SIG-M5 treated with dmso at 0.1 percent for 504 hours (cell line): Measurements from ENCODE around the gene SYNJ1.

ENCODE experiments used
- DNase-seq: peaks from one replicate; lab custom pipeline; 2025; ENCODE audit not compliant: unreplicated experiment; lab: John Stamatoyannopoulos, UW

SYNJ1 gene

DNA sequence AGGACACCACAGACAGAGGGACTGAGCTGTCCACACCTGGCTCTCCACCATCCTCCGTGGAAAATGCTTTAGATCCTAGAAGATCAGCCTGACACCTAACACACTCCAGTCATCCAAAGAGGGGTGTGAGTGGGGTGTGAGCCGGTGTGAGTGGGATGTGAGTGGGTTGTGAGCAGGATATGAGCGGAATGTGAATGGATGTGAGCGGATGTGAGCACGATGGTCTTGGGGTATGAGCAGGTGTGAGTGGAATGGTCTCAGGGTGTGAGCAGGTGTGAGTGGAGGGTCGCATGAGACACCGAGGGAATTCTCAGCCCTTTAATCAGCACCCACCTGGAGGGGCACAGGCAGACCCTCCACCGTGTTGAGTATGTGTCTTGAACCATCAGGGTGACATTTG lies 143.3 kb downstream of the SYNJ1 start:
- no peak for DNase-seq

DNA sequence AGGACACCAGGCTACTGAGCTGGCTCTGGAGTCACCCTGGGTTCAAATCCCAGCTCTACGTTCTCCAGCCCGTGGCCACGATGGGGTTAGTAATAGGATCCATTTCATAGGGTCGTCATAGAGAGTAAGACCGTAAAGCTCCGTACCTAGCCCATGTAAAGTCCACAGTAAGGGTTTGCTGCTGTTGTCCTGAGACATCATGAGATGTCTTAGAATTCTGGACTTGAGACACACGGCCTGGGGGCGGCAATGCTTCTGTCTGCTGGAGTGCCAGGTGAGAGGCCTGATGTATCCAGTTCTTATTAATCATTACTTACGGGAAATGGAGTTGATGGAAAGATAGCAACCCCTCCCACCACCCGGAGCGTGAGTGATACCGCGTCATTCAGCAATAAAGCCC lies 146.1 kb downstream of the SYNJ1 start:
- no peak for DNase-seq

DNA sequence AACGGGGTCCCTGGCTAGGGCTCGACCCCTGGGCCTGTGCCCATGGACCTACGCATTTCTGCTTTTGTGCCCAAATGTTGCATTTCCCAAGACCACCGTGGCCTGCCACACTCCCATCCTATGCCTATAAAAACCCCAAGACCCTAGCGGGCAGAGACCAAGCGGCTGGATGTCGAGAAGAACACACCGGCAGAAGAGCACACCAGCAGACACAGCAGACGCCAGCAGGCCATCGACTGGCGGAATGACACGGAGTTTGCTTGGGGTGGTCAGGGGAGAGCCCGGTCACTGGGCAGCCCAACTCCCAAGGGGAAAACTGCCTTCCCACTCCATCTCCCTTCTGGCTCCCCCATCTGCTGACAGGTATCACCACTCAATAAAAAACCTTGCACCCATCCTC lies 146.9 kb downstream of the SYNJ1 start:
- no peak for DNase-seq
